ENCODE measurements around the gene LCN1. TPM values are rescaled to one million over a fixed set of nuclear protein-coding genes. Genes with fewer than 3 reads are reported as not detected.

Gene LCN1
- total and polyA plus RNA-seq, 2 of the 4 experiments (the other 2 are of a cell fraction), result not detected

DNA sequence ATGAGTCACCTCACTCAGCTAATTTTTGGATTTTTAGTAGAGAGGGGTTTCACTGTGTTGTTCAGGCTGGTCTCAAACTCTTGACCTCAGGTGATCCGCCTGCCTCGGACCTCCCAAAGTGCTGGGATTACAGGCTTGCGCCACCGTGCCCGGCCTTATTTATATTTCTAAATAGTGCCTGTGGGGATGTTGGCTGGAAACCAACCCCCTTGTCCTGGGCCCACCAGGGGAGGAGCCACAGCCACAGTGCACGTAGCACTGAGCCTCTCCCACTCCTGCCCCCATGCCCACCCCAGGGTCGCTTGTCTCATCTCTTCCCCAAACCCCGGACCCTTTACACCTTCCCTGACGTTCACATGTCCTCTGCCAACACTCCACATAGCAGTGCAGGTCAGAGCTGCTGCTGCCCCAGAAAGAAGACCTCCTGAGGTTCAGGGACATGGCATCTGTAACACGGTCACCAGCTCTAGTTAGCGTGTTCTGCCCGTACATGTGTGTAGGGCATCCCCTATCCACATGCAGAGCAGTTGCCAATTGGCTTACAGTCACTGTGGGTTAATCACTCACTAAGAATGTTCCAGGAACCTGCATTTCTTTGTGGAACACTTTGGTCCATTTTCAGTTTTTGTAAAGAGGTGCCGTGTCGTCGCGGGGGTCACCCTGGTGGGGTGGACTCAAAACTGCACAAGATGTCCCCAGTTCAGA, 30.9 kb upstream of the LCN1 start:
- intact Hi-C loops (cut with micrococcal nuclease) (no loop called here), in situ Hi-C loops (cut with MboI; ENCODE audit: low sequenced_read_pairs) (no loop called here), dilution Hi-C loops (cut with HindIII; ENCODE audit: low sequenced_read_pairs, unreplicated experiment) (no loop called here)
- POLR2A ChIA-PET (ENCODE audit: unreplicated experiment), result no interaction called here
- Histone ChIP-seq H3K14ac (replicated peaks; ENCODE audit: low read depth, low read length) (no peak overlapping the region), H2BK120ac (ENCODE audit: low read depth, low read length) (no peak overlapping the region), H4K5ac (ENCODE audit: low read depth, low read length) (no peak overlapping the region), H2AFZ (replicated peaks; ENCODE audit: low read length, poor library complexity) (no peak overlapping the region), H2BK5ac (ENCODE audit: low read depth, low read length, poor library complexity, severe bottlenecking) (no peak overlapping the region), H3K27ac (ENCODE audit: insufficient read depth, low read length) (no peak overlapping the region), H4K8ac (ENCODE audit: low read depth in 2 of 2, low read length in 2 of 2) (no peak overlapping the region), H2BK20ac (ENCODE audit: low read depth, low read length) (no peak overlapping the region), H3K4me1 (ENCODE audit: control insufficient read depth, insufficient read depth, low read length) (no peaks in the 10 kb centered on the region; the same call in 1 of the 2 replicates), H2BK15ac (ENCODE audit: low read depth, low read length) (no peak overlapping the region), H4K20me1 (ENCODE audit: insufficient read depth, low read length) (no peaks in the 10 kb centered on the region), H3K4me2 (ENCODE audit: low read depth, low read length) (no peak overlapping the region), H3K36me3 (ENCODE audit: control insufficient read depth, insufficient read depth, low read length) (peaks cover 24% of the 10 kb centered on the region), H2AK5ac (ENCODE audit: low read depth, low read length) (no peak overlapping the region), H3K56ac (ENCODE audit: extremely low read depth, insufficient read depth, low read length) (no peak overlapping the region), H3K4me3 (ENCODE audit: insufficient read depth, low read depth, low read length) (no peak overlapping the region), H3K9me3 (ENCODE audit: control insufficient read depth, insufficient read depth, low read length) (no peaks in the 10 kb centered on the region), H3K9ac (ENCODE audit: low read depth, low read length) (no peak overlapping the region), H3K27me3 (ENCODE audit: control insufficient read depth, insufficient read depth, low read length) (no peaks in the 10 kb centered on the region), H2AK9ac (replicated peaks; ENCODE audit: low read depth, low read length, poor library complexity) (no peak overlapping the region), H4K91ac (ENCODE audit: insufficient read depth, low read depth, low read length) (no peak overlapping the region), H3K23ac (ENCODE audit: low read depth, low read length) (no peak overlapping the region), H3K4ac (ENCODE audit: low read depth, low read length) (no peak overlapping the region), H3K79me1 (ENCODE audit: low read depth in 1 of 2, low read length in 2 of 2) (no peaks in the 10 kb centered on the region), H3K9me1 (ENCODE audit: insufficient read depth, low read length) (no peaks in the 10 kb centered on the region; the same call in 1 of the 2 replicates), H3K18ac (ENCODE audit: low read depth, low read length) (no peak overlapping the region)
- no peak for DNase-seq
- no peak for TF ChIP-seq MXI1 (IDR thresholded peaks at IDR 0.05; ENCODE audit: borderline replicate concordance, low read depth, low read length)
- TF ChIP-seq BHLHE40 (IDR thresholded peaks at IDR 0.05; ENCODE audit: low read depth, low read length), result no peak
- TF ChIP-seq RAD21 (IDR thresholded peaks at IDR 0.05; ENCODE audit: low read length), result no peak
- TF ChIP-seq MAFK (IDR thresholded peaks at IDR 0.05; ENCODE audit: low read depth, low read length), result no peak
- TF ChIP-seq, protein P1, sequence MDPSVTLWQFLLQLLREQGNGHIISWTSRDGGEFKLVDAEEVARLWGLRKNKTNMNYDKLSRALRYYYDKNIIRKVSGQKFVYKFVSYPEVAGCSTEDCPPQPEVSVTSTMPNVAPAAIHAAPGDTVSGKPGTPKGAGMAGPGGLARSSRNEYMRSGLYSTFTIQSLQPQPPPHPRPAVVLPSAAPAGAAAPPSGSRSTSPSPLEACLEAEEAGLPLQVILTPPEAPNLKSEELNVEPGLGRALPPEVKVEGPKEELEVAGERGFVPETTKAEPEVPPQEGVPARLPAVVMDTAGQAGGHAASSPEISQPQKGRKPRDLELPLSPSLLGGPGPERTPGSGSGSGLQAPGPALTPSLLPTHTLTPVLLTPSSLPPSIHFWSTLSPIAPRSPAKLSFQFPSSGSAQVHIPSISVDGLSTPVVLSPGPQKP (IDR thresholded peaks at IDR 0.05; ENCODE audit: borderline replicate concordance, low read depth, low read length), result no peak
- no peak for TF ChIP-seq FOS (IDR thresholded peaks at IDR 0.05; ENCODE audit: low read depth, low read length)
- TF ChIP-seq, protein P2, sequence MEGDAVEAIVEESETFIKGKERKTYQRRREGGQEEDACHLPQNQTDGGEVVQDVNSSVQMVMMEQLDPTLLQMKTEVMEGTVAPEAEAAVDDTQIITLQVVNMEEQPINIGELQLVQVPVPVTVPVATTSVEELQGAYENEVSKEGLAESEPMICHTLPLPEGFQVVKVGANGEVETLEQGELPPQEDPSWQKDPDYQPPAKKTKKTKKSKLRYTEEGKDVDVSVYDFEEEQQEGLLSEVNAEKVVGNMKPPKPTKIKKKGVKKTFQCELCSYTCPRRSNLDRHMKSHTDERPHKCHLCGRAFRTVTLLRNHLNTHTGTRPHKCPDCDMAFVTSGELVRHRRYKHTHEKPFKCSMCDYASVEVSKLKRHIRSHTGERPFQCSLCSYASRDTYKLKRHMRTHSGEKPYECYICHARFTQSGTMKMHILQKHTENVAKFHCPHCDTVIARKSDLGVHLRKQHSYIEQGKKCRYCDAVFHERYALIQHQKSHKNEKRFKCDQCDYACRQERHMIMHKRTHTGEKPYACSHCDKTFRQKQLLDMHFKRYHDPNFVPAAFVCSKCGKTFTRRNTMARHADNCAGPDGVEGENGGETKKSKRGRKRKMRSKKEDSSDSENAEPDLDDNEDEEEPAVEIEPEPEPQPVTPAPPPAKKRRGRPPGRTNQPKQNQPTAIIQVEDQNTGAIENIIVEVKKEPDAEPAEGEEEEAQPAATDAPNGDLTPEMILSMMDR (conservative IDR thresholded peaks at IDR 0.05; ENCODE audit: low read depth, low read length), result no peak
- TF ChIP-seq NFE2L2 (IDR thresholded peaks at IDR 0.05; ENCODE audit: low read depth, low read length), result no peak
- TF ChIP-seq RCOR1 (IDR thresholded peaks at IDR 0.05; ENCODE audit: insufficient replicate concordance, low read length), result no peak
- no peak for TF ChIP-seq SMC3 (IDR thresholded peaks at IDR 0.05; ENCODE audit: low read depth, low read length)
- TF ChIP-seq CHD1 (IDR thresholded peaks at IDR 0.05; ENCODE audit: low read depth, low read length), result no peak
- no peak for TF ChIP-seq MAZ (IDR thresholded peaks at IDR 0.05; ENCODE audit: borderline replicate concordance, low read depth, low read length)
- BruUV-seq (replicated peaks), result no TSS peak
- CTCF ChIA-PET, result no interaction called here
- 82% methylated on average over 4 of the region's 16 CpGs; no CpG with 5 or more reads in 1 of the 2 experiments for WGBS, 2 experiments (ENCODE audit: extremely low coverage in 2 of 2, insufficient read length in 1 of 2)
- no peak for ATAC-seq (ENCODE audit: low read depth)

Data from IMR-90 (cell line).